Psoas muscle (tissue), 8 donors: ENCODE results near the gene DECR2. TPM values are rescaled to one million over a fixed set of nuclear protein-coding genes. Genes with fewer than 3 reads are reported as not detected.

Experiments
- ATAC-seq, 4 donors: fragments of 200-7000 bp; cut with Tn5 transposase; one replicate each; pipeline ENCODE4 v1.9.1; 2020; ENCODE audit warnings: moderate library complexity in 3 of 4, mild to moderate bottlenecking in 2 of 4
- DNase-seq, 2 donors: peaks; one replicate each; pipeline ENCODE4 v3.0.0-alpha.2; 2020
- H3K27ac ChIP-seq: fragments of 200-600 bp; one replicate; pipeline ENCODE4 v1.8.0; 2022
- H3K27me3 ChIP-seq, 3 donors: fragments of 200-600 bp in 1 of 3; one replicate each; pipeline versions ENCODE4 v1.6.1 to v1.8.0; 2013 to 2022; ENCODE audit warnings: low read length in 2 of 3, mild to moderate bottlenecking in 2 of 3, moderate library complexity in 1 of 3; ENCODE audit not compliant: insufficient read depth in 3 of 3
- H3K36me3 ChIP-seq, 2 donors: fragments of 200-600 bp in 1 of 2; one replicate each; pipeline versions ENCODE4 v1.6.1 to v1.8.0; 2013 to 2022; ENCODE audit warnings: low read depth in 1 of 2, mild to moderate bottlenecking in 1 of 2, moderate library complexity in 1 of 2; ENCODE audit not compliant: insufficient read depth in 1 of 2
- H3K4me1 ChIP-seq: fragments of 200-600 bp; one replicate; pipeline ENCODE4 v1.8.0; 2022
- H3K4me3 ChIP-seq: fragments of 200-600 bp; one replicate; pipeline ENCODE4 v1.8.0; 2022; ENCODE audit warnings: mild to moderate bottlenecking
- H3K9me3 ChIP-seq: fragments of 200-600 bp; one replicate; pipeline ENCODE4 v1.8.0; 2022
- CTCF ChIP-seq: fragments of 200-600 bp; IDR thresholded peaks from one replicate; pipeline ENCODE4 v1.8.0; 2022; ENCODE audit warnings: antibody characterized with exemption
- WGBS, 3 donors: extraction: QIAGEN DNeasy Blood & Tissue Kit; methylation state at CpG; one replicate each; pipeline versions ENCODE4 v1.1.6 to v1.1.7; 2013; 5-methylcytosine and 5-hydroxymethylcytosine counted together
- intact Hi-C, 2 donors: fragments of 100-400 bp; cut with DNase I; formaldehyde crosslinking; loops; one replicate each; pipeline versions ENCODE4 v1.11.0 to v1.14.2; 2022
- polyA plus RNA-seq, 3 donors: library from polyadenylated mRNA; stranded (reverse); fragments of 200-250 nt; gene quantifications; one replicate each; pipeline ENCODE4 v1.2.3, GENCODE V29; 2013
- total RNA-seq, 4 donors: library from RNA; stranded (reverse); fragmentation: NEBNext Ultra II Directional in 2 of 4; extraction: Animal tissue kit (Norgen Biotek cat#: 25700) in 2 of 4; gene quantifications; one replicate each; pipeline versions ENCODE4 v1.2.1 to v1.2.4, GENCODE V29; 2021 to 2023
- donor health status: healthy with polysubstance abuse.
- donor health status: DM: no; HTN: no; CAD: no; lungs with moderate emphysema.
- donor health status: Bipolar disorder and iron deficiency.
- donor health status: healthy.
- donor health status: DM: yes; HTN: yes; CAD: no.
- donor health status: DM: no; HTN: no; CAD: no.
- donor health status: DM: no; HTN: no; CAD: no.
- donor health status: DM: yes; HTN: yes; CAD: no.

DECR2 gene
- total and polyA plus RNA-seq, 7 donors = 13.9 to 22.9 (median 18.1) TPM

- H3K36me3 ChIP-seq = peaks cover 4 to 76% of the 10 kb centered on the region in 2 donors
Measured at GRCh38 chr16:372302-372983, 29.2 kb upstream of the DECR2 start.

DNA sequence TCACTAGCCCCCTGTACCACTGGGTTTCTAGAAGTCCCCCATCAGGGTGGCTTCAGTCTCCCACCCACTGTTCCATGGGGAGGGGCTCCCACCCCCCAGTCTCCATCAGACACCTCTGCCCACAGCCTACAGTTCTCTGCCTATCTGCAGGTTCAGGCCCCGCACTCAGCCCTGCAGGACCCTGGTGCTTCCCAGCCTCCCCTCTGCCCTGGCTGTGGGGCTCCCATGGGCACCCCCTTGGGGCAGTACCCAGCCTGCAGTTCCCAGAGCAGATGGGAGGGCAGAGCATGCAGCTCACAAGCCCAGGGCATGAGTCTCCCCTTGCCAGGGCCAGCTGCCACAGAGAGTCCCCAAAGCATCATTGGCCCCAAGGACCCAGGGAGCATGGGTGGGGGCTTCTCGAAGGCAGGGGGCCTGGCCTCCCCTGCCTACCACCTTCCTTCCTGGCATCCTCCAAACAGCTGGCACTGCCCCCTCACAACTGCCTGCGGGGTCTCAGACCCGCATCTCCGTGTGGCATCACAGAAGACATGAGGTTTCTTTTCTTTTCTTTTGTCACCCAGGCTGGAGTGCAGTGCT, 28.6 kb upstream of the DECR2 start:
- peaks cover 2 to 70% of the 10 kb centered on the region in 2 donors for H3K36me3 ChIP-seq
- 86 to 91% (median 90%) methylated on average over 5 of the region's 5 CpGs for WGBS, 3 donors
- H3K27me3 ChIP-seq = no peaks in the 10 kb centered on the region
- ATAC-seq (no peak), DNase-seq (no peak)
- H3K27ac ChIP-seq = no peak overlapping the region
- H3K9me3 ChIP-seq = no peaks in the 10 kb centered on the region
- H3K4me3 ChIP-seq = no peak overlapping the region
- H3K4me1 ChIP-seq = peaks cover 13% of the 10 kb centered on the region
- TF ChIP-seq CTCF = no peak
- intact Hi-C loops = no loop called here

More at GRCh38 chr16:372302-372983, 29.2 kb upstream of the DECR2 start:
- intact Hi-C loops = no loop called here
- H3K27me3 ChIP-seq = no peaks in the 10 kb centered on the region
- H3K4me3 ChIP-seq = no peak overlapping the region
- no peak overlapping the region for H3K27ac ChIP-seq
- ATAC-seq (no peak), DNase-seq (no peak)
- WGBS, 3 donors = 91 to 95% (median 93%) methylated on average over 19 of the region's 19 CpGs
- no peak for TF ChIP-seq CTCF
- no peaks in the 10 kb centered on the region for H3K9me3 ChIP-seq
- H3K4me1 ChIP-seq = peaks cover 13% of the 10 kb centered on the region

- H3K36me3 ChIP-seq = peaks cover 0 to 61% of the 10 kb centered on the region in 2 donors
- 92 to 93% (median 92%) methylated on average over 43 to 44 of the region's 44 CpGs for WGBS, 3 donors
- no peak for TF ChIP-seq CTCF
Measured at GRCh38 chr16:373848-374615, 27.7 kb upstream of the DECR2 start.

DNA sequence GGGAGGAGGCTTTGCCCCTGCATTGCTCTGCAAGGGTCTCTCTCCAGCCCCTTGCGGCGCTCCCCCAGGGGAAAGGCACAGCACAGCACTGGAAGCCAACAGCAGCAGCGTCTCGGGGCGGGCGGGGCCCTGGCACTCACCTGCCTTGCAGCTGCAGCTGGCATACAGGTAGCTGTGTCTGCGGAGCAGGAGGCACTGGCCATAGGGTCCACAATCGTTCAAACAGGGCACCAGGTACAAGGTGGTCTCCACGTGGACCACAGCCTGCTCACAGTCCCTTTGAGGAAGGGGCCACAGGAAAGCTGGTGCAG, 27.1 kb upstream of the DECR2 start:
- intact Hi-C loops = no loop called here
- WGBS, 3 donors = 92 to 95% (median 93%) methylated on average over 9 of the region's 9 CpGs
- DNase-seq = no peak
- peaks cover 0 to 60% of the 10 kb centered on the region in 2 donors for H3K36me3 ChIP-seq
- no peak for ATAC-seq
- no peak overlapping the region for H3K4me3 ChIP-seq
- H3K27ac ChIP-seq = no peak overlapping the region
- H3K27me3 ChIP-seq = no peaks in the 10 kb centered on the region
- peaks cover 12% of the 10 kb centered on the region for H3K4me1 ChIP-seq
- H3K9me3 ChIP-seq = no peaks in the 10 kb centered on the region
- no peak for TF ChIP-seq CTCF

More at GRCh38 chr16:373848-374615, 27.7 kb upstream of the DECR2 start:
- no peak for DNase-seq
- intact Hi-C loops = no loop called here
- Histone ChIP-seq H3K9me3 (no peaks in the 10 kb centered on the region), H3K4me3 (no peak overlapping the region), H3K27ac (no peak overlapping the region), H3K4me1 (peaks cover 13% of the 10 kb centered on the region), H3K27me3 (no peaks in the 10 kb centered on the region)
- no peak for ATAC-seq
